GM21717 (cell line): ENCODE results near the gene FMO2.

Source experiments
- ATAC-seq: cut with Tn5 transposase; IDR thresholded peaks from one replicate; pipeline ENCODE4 v1.9.1; 2021; ENCODE audit warnings: mild to moderate bottlenecking, moderate library complexity; ENCODE audit not compliant: unreplicated experiment

Gene FMO2

DNA sequence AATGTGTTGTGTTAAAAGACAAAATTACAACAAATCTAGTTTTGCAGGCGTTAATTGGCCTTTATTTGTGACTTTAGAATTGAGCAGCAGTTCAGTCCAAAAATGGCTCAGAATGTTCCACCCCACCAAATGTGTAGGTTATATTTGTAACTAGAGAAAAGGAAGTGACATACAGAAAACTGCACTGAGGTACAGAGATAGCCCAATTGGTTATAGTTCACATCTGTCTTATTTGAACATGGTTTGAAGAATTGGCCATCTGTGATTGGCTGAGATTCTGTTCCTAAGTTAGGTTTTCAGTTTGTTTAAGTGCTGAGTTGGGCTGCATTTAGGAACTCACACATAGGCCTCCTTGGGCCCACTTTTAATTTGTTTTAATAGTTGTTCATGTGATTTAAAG is 12.0 kb upstream of the FMO2 start:
- no peak for ATAC-seq

GRCh38 chr1:171174560-171175294 is 10.4 kb upstream of the FMO2 start:
- ATAC-seq = no peak

- no peak for ATAC-seq
Measured at GRCh38 chr1:171177261-171177660, 7.8 kb upstream of the FMO2 start.

GRCh38 chr1:171179318-171180227 is 5.5 kb upstream of the FMO2 start:
- ATAC-seq = no peak

DNA sequence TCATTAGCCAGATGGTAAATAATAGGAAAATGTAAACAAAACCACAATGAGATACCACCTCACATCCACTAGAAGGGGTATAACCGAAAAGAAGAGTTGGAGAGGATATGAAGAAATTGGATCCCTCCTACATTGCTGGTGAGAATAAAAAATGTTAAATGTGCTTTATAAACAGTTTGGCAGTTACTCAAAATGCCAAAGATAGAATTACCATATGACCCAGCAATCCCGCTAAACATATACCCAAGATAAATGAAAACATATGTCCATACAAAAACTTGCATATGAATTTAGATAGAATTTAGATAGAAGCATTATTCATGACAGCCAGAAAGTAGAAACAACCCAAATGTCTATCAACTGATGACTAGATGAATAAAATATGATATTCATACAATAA is 4.4 kb upstream of the FMO2 start:
- ATAC-seq = no peak

DNA sequence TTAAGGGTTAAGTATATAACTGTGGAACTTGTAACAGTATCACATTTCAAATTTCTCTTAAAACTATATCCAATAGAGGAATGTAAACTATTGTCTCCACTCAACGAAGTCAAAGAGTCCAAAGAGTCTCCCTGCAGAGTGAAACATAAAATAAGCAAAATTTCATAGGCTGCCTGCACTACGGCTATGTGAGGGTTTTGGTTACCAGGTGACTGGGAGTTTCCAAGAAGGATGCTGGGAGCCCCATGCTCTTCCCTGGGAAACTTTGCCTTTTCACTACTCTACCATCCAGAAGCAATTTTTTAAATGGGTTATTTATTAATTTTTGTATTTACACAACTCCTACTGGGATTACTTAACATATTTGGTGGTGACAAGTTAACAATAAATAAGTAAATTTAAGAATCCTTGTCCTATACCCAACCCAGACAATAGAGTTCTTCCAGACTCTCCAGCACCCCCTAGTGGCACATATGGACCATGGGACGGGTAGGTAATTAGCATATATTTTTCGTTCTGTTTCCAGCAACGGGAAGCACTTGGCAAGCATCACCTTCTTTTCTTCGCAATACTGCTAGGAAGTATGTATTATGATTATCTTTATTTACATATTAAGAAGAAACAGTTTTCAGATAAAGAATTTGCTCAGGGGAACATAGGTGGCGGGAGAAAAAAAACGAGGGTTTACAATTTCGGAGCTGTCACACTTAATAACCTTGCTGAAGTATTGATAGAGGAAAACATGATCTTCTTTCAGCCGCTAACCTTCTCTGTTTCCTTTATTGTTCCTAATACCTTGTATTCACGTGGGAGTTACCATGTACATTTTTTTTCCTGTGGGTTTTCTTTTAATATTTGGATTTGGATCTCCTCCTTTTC is 3.5 kb downstream of the FMO2 start:
- ATAC-seq = peak; percentile 75

GRCh38 chr1:171191992-171192391 is 6.9 kb downstream of the FMO2 start:
- ATAC-seq = no peak

DNA sequence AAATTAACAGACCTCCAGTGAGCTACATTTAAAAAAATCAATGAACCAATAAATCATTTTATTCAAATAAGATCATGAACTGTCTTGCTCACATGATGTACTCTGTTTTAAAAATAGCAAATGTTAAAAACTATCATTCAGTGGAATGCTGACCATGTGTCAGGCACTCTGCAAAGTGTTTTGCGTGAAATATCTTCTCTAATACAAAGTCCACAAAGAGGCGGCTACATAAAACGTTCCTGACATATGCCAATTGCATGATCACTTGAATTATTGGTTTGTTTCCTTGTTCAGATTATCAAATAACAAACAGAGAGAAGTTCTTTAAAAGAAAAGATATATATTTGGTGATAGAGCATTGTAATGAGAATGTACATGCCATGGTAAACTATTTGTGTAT is 10.7 kb downstream of the FMO2 start:
- ATAC-seq = no peak

GRCh38 chr1:171196351-171196750 is 11.3 kb downstream of the FMO2 start:
- no peak for ATAC-seq

- no peak for ATAC-seq
Measured at GRCh38 chr1:171198081-171198480, 13.0 kb downstream of the FMO2 start.

- ATAC-seq = no peak
Measured at GRCh38 chr1:171204296-171204695, 19.2 kb downstream of the FMO2 start.

DNA sequence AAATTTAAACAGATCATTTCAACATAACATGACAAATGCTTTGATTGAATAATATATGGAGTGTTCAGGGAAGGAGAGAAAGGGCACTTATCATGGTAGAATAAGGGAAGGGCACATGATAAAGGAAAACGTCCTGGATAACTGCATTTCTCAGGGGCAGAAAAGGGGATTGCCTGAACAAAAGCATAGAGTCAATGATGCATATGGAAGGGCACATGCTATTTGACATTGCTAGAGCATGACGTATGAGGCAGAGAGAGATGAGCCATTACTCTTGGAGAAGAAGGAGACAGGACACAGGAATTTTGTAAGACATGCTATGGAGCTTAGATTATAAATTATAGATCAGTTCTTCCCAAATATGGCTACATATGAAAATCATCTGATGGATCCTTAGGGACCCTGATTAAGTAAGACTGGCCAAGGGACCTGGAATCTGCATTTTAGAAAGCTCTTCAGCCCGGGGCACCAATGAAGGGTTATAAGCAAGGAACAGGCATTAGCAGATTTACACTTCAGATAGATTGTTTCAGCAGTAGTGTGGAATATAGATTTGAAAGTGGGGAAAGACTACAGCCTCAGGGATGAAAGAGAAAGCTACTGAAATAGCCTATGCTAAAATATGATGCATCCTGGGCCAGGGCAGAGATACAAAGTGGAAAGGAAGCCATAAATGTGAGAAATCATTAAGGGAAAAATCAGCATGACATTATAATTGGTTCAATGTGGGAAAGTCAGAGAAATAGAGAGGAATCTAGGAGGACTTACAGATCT is 21.3 kb downstream of the FMO2 start:
- no peak for ATAC-seq

DNA sequence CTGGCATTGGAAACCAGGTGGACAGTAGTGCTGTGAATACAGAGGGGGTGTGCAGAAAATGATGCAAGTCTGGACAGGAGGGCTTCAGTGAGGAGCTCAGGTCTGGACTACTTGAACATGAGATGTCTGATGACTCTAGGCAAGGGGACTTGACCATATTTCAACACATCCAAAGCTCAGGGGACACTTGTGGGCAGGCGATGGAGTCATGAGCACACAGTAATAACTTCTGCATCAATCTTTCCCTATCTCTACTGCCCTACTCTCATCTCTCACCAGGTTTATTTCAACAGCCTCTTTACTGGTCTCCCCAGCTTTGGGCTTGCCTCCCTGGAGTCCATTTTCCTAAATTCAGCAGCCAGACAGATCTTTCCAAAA is 21.9 kb downstream of the FMO2 start:
- no peak for ATAC-seq

- ATAC-seq = no peak
Measured at GRCh38 chr1:171207377-171207776, 22.3 kb downstream of the FMO2 start.

GRCh38 chr1:171210355-171210754 is 25.3 kb downstream of the FMO2 start:
- no peak for ATAC-seq

- no peak for ATAC-seq
Measured at GRCh38 chr1:171212607-171213351, 27.7 kb downstream of the FMO2 start.

GRCh38 chr1:171213559-171214454 is 28.7 kb downstream of the FMO2 start:
- no peak for ATAC-seq

DNA sequence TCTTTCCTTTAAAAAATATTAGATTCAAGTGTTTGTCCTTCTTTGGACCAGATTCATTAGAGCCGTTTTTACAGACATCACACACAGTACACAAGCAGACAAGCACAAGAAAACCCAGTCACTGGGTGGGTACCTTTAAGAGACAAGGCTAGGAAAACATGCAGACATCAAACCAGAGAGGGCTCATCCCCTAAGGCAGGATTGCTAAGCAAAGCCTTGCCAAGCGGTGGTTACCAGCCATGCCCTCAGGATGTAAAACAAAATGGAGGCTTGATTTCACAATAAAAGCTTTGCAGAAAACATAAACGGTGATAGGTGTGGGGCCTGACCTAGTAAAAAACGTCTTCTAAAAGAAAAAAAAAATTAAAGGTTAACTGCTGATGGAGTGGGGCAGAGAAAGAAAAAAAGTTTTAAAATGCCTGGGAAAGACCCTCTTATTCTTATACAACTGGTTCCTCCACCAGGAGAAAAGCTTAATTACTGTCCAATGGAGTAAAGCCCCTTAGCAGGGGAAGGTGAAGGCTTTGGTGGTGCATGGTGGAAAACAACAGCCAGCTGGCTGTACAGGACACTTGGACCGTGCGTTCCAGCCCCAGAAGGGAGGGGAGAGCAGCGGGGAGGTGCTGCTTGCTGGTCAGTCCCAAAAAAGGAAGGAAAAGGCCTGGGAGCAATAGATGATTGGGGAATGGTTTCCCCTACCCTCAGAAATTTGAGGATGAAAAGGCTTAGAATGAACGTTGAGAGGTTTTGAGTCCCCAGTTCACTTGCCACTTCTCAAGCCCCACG is 32.8 kb downstream of the FMO2 start:
- ATAC-seq = no peak
